ENCODE data around the gene PLTP. TPM values are rescaled to one million over a fixed set of nuclear protein-coding genes. Genes with fewer than 3 reads are reported as not detected.

The PLTP gene
- total RNA-seq, result 7.0 and 23.5 TPM in 2 replicates

GRCh38 chr20:45911486-45912343, at the start of gene PLTP:
Gene PLTP, minus strand, starts transcription at chr20:45912155. Its CDS starts 703 bp downstream, at chr20:45911452.

DNA sequence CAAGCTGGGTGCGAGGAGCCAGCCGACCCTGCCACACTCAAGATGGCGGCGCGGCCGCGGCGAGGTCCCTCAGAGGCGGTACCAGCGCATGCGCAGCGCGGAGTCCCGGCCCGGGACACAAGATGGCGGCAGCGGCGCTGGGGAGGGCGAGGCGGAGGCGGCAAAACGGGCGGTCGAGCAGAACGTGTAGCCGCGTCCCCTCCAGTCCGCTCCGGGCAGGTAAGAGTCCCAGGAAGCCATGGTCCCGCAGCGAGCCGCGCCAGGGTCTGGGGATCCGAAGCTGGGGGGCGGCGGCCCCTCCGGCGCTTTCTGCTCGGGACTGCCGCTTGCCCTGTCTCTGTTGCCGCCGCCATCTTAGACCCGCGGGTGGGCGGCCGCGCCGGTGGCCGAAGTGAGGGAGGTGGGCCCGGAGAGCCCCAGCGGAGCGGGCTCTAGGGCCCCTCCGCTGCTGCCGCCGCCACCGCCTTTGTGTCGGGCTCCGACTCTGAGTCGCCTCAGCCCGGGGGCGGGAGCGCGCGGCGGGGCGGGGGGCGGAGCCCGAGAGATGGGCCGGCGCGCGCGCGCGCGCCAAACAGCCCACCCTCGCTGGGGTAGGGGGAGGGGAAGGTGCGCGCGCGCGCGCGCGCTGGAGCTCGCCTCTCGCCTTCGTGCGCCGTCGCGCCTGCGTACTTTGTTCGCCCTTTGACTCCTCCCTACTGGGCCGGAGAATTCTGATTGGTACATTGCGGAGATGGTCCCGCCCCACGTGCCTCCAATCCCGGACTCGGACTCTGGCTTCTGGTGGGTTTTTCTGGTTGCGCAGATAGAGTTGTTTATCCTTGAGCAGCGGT, 22.8 kb upstream of the PLTP start, which contains the start of gene PCIF1:
TSS of gene PCIF1 (plus strand) at position 98 of the 830 bp plus-strand sequence. CDS start 4,317 bp downstream, outside the sequence.

GRCh38 chr20:45890985-45891983, 20.7 kb downstream of the PLTP start, which contains the start of the genes CTSA and NEURL2:
Gene CTSA, plus strand, starts transcription at chr20:45891335. Its CDS starts 234 bp downstream, at chr20:45891569.
Gene NEURL2, minus strand, starts transcription at chr20:45891208. Its CDS starts 217 bp downstream, at chr20:45890991.

GRCh38 chr20:45887346-45887715, 24.6 kb downstream of the PLTP start, which contains the start of gene SPATA25:
Gene SPATA25, minus strand, starts transcription at chr20:45887622. Its CDS starts 32 bp downstream, at chr20:45887590.

DNA sequence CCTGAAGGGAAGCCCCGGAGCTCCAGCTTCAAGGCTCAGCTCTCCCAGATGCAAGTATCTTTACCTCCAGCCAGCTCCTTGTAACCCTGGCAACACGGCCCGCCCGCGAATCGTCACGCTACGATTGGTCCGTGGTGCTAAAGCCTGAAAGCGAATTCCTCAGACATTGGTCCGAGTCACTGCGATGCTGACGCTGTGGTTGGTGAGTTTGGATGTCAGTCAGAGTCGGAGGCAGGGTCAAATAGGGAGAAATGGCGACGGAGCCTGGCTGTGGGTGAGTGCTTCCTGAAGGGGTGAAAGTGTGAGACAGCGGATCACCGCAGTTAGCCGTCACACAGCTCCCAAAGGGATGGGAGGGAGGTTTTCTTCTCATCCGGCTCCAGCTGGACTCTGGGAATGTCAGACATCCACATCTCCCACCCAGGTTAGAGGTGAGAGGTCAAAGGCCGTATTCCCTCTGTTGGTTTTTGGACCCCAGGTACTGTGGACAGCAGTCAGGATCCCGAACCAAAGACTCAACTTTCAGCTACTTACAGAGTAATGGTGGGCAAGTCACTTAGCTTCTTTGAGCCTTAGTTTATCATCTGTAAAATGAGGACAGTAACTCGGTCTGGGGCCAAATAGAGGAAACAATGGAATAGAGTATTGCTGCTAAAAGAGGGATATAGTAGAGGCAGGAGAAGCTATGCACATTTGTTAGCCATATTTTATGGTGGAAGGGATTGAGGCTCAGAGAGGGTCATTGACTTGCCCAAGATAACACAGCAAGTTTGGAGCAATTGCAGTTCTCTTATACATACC, 30.8 kb downstream of the PLTP start, which contains the start of gene ZSWIM1:
TSS of gene ZSWIM1 (plus strand) at position 240 of the 801 bp plus-strand sequence. CDS start 1,366 bp downstream, outside the sequence.

GRCh38 chr20:45857114-45857881, 54.7 kb downstream of the PLTP start, which contains the start of the genes ACOT8 and ZSWIM3:
Gene ACOT8, minus strand, starts transcription at chr20:45857392. Its CDS starts 77 bp downstream, at chr20:45857315.
Gene ZSWIM3, plus strand, starts transcription at chr20:45857614. Its CDS starts 212 bp downstream, at chr20:45857826.

Other genes with a start within 250 kb of the PLTP start
- not detected in 2 replicates for gene WFDC11, start 241.9 kb downstream of the PLTP start, total RNA-seq
- not detected in 2 replicates for gene WFDC13, start 210.1 kb downstream of the PLTP start, total RNA-seq
- gene WFDC10B, start 207.1 kb downstream of the PLTP start, total RNA-seq, result not detected in 2 replicates
- gene SPINT4, start 189.8 kb downstream of the PLTP start, total RNA-seq, result not detected in 2 replicates
- gene WFDC3, start 120.3 kb downstream of the PLTP start, total RNA-seq, result 0.44 and 0.50 TPM in 2 replicates
- 18.5 and 27.4 TPM in 2 replicates for gene DNTTIP1, start 120.2 kb downstream of the PLTP start, total RNA-seq
- gene UBE2C, start 99.5 kb downstream of the PLTP start, total RNA-seq, result 17.6 and 46.8 TPM in 2 replicates
- gene TNNC2, start 84.8 kb downstream of the PLTP start, total RNA-seq, result 0.12 and 0.44 TPM in 2 replicates
- 58.0 and 65.3 TPM in 2 replicates for gene SNX21, start 78.4 kb downstream of the PLTP start, total RNA-seq
- 33.4 and 41.5 TPM in 2 replicates for gene ACOT8, start 54.8 kb downstream of the PLTP start, total RNA-seq
- 4.9 and 5.4 TPM in 2 replicates for gene ZSWIM3, start 54.5 kb downstream of the PLTP start, total RNA-seq
- 3.3 and 4.0 TPM in 2 replicates for gene ZSWIM1, start 30.9 kb downstream of the PLTP start, total RNA-seq
- gene SPATA25, start 24.5 kb downstream of the PLTP start, total RNA-seq, result 0.62 and 1.5 TPM in 2 replicates
- 6.1 and 6.5 TPM in 2 replicates for gene NEURL2, start 20.9 kb downstream of the PLTP start, total RNA-seq
- 50.4 and 69.5 TPM in 2 replicates for gene CTSA, start 20.8 kb downstream of the PLTP start, total RNA-seq
- 11.5 and 12.9 TPM in 2 replicates for gene PCIF1, start 22.5 kb upstream of the PLTP start, total RNA-seq
- gene ZNF335, start 60.0 kb upstream of the PLTP start, total RNA-seq, result 13.6 and 17.9 TPM in 2 replicates
- under 0.01 and 0.77 TPM in 2 replicates for gene MMP9, start 96.8 kb upstream of the PLTP start, total RNA-seq
- under 0.01 TPM in 1 of 2 replicates, not detected in the other for gene SLC12A5, start 117.1 kb upstream of the PLTP start, total RNA-seq
- gene NCOA5, start 177.8 kb upstream of the PLTP start, total RNA-seq, result 9.2 and 11.1 TPM in 2 replicates
- 1.1 and 2.0 TPM in 2 replicates for gene CD40, start 206.2 kb upstream of the PLTP start, total RNA-seq